Stimulated activated naive B cell treated with anti-CD40 and anti-IgM and Interleukin-4, amounts not matched to agents 10 μg/mL and 1 μg/mL and 100 μg/mL, for 72 hours (primary cell): ENCODE measurements around the gene HYPK.
A peak's percentile ranks its signal among the peaks of the same experiment; 100 is the strongest.

ENCODE experiments used
- ATAC-seq, 2 donors: fragments of 150-1000 bp; cut with Tn5 transposase; replicated peaks; 2 replicates each; pipeline ENCODE4 v1.10.0; 2021; ENCODE audit warnings: moderate library complexity in 1 of 2
- DNase-seq: peaks from one replicate; pipeline ENCODE4 v3.0.0; 2021
- H3K27ac Mint-ChIP-seq: one replicate; pipeline ENCODE4 v1.8.0; 2022; ENCODE audit warnings: mild to moderate bottlenecking, mixed read lengths
- H3K27me3 Mint-ChIP-seq, 2 donors: one replicate each; pipeline ENCODE4 v1.8.0; 2022; ENCODE audit warnings: mixed read lengths in 2 of 2
- H3K36me3 Mint-ChIP-seq, 2 donors: one replicate each; pipeline ENCODE4 v1.8.0; 2022; ENCODE audit warnings: mixed read lengths in 2 of 2, mild to moderate bottlenecking in 1 of 2
- H3K4me1 Mint-ChIP-seq, 2 donors: one replicate each; pipeline ENCODE4 v1.8.0; 2022; ENCODE audit warnings: mixed read lengths in 2 of 2, mild to moderate bottlenecking in 1 of 2
- H3K4me3 Mint-ChIP-seq, 2 donors: one replicate each; pipeline ENCODE4 v1.8.0; 2022; ENCODE audit warnings: mild to moderate bottlenecking in 2 of 2, mixed read lengths in 2 of 2, moderate library complexity in 1 of 2
- H3K9me3 Mint-ChIP-seq, 2 donors: one replicate each; pipeline ENCODE4 v1.8.0; 2022; ENCODE audit warnings: mixed read lengths in 2 of 2, mild to moderate bottlenecking in 1 of 2

Gene HYPK

DNA sequence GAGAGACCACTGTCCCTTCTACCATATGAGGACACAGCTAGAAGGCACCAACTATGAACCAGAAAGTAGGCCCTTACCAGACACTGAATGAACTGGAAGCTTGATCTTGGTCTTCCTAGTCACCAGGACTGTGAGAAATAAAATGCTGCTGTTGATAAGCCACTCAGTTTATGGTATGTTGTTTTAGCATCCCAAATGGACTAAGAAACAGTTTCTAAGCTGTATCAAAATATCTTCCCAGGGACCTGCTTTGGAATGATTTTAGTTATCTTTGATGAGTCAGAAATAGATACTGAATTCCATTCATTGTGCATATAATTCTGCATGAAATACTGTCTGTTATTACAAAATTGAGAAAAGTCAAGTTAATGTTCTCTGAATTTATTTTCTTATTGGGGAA is 45.0 kb downstream of the HYPK start:
- Mint-ChIP-seq H3K4me3 (no peak overlapping the region), H3K27me3 (no peaks in the 10 kb centered on the region), H3K4me1 (no peaks in the 10 kb centered on the region), H3K9me3 (no peaks in the 10 kb centered on the region), H3K36me3 (peaks cover 26 to 29% of the 10 kb centered on the region in 2 donors), H3K27ac (peak overlapping the region; percentile 39)
- no peak for DNase-seq
- no peak for ATAC-seq

DNA sequence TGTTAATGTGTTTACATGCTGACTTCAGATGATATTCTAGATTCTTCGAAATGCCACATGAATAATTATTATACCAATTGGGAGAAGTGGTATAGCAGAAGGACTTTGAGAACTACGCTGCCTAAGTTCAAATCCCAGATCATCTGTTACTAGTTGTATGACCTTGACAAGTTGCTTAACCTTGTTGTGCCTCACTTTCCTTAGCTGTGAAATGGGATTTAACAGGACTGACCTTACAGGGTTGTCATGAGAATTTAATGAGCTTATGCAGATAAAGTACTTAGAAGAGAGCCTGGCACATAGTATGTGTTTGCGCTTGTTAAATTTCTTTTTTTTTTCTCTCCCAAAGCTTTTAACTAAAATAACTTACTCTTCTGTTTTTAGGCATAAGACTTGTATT is 50.9 kb downstream of the HYPK start:
- Mint-ChIP-seq H3K27ac (no peak overlapping the region), H3K36me3 (peaks cover 36 to 37% of the 10 kb centered on the region in 2 donors), H3K4me1 (no peaks in the 10 kb centered on the region), H3K27me3 (no peaks in the 10 kb centered on the region), H3K4me3 (no peak overlapping the region), H3K9me3 (no peaks in the 10 kb centered on the region)
- ATAC-seq (no peak), DNase-seq (no peak)

DNA sequence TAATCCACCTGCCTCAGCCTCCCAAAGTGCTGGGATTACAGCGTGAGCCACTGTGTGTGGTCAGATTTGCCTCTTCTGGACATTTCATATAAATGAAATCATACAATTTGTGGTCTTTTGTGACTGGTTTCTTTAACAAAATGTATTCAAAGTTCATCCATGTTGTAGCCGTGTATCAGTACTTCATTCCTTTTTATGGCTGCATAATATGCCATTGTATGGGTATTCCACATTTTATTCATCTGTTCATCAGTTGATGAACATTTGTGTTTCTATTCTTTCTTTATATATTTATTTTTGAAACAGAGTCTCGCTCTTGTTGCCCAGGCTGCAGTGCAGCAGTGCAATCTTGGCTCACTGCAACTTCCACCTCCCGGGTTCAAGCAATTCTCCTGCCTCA is 52.2 kb downstream of the HYPK start:
- peaks cover 37% of the 10 kb centered on the region in 2 donors for H3K36me3 Mint-ChIP-seq
- no peaks in the 10 kb centered on the region for H3K4me1 Mint-ChIP-seq
- H3K4me3 Mint-ChIP-seq = no peak overlapping the region
- no peak for DNase-seq
- no peaks in the 10 kb centered on the region for H3K27me3 Mint-ChIP-seq
- H3K9me3 Mint-ChIP-seq = no peaks in the 10 kb centered on the region
- H3K27ac Mint-ChIP-seq = no peak overlapping the region
- no peak for ATAC-seq
